OCI-LY1 (cell line): ENCODE measurements around the gene CHN2.

ENCODE experiments used
- CTCF ChIP-seq: fragments of 200-600 bp; sonication (generic), shearing (Covaris generic); IDR thresholded peaks from 2 replicates; pipeline ENCODE4 v1.5.1; 2017; ENCODE audit warnings: mild to moderate bottlenecking, antibody characterized with exemption, low read length, moderate library complexity, mixed read lengths
- EZH2 ChIP-seq: fragments of 200-600 bp; sonication (generic), shearing (Covaris generic); IDR thresholded peaks from 2 replicates; pipeline ENCODE4 v1.8.0; 2017; ENCODE audit warnings: borderline replicate concordance, mixed run types, mild to moderate bottlenecking, antibody characterized with exemption, low read length, moderate library complexity, mixed read lengths

- TF ChIP-seq CTCF (no peak), EZH2 (no peak)
These were observed 324.0 kb downstream of the CHN2 start for GRCh38 chr7:29518616-29519015.
